ENCODE measurements around the gene SFXN5.

DNA sequence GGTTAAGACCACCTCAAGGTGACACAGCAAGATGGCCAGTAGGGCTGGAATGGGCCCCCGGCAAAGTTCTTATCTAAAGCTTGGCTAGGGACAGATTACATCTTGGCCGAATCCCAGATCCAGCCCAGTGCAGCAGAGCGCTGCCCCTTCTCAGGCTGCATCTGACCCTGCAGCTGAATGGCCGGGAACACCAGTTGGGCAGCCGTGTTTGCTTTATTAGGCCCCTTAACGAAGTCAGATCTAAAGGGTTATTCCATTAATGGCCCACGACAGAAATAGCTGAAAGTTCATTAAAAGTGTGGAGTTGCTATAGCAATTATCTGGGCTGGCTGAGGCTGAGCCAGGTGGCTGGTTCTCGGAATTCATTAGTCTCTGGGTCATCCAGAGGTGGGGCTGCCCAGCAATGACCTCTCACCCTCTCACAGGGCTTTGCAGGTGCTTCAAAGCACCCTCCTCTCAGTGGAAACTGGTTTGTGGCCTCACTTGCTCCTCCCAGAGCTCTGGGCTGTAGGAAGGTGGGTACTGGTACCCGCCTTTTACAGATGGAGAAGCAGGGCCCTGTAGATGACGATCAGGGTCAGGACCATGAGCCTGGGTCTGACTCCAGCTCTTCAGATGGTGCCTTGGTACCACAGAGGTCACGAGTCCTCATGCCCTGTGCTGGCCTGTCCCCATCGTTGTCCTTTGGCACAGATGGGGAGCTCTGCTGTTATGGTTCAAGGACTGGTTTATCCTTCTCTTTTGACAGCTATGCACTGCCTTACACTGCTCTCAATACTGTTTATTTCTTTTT lies 85.4 kb downstream of the SFXN5 start:
- TF ChIP-seq, protein P1, sequence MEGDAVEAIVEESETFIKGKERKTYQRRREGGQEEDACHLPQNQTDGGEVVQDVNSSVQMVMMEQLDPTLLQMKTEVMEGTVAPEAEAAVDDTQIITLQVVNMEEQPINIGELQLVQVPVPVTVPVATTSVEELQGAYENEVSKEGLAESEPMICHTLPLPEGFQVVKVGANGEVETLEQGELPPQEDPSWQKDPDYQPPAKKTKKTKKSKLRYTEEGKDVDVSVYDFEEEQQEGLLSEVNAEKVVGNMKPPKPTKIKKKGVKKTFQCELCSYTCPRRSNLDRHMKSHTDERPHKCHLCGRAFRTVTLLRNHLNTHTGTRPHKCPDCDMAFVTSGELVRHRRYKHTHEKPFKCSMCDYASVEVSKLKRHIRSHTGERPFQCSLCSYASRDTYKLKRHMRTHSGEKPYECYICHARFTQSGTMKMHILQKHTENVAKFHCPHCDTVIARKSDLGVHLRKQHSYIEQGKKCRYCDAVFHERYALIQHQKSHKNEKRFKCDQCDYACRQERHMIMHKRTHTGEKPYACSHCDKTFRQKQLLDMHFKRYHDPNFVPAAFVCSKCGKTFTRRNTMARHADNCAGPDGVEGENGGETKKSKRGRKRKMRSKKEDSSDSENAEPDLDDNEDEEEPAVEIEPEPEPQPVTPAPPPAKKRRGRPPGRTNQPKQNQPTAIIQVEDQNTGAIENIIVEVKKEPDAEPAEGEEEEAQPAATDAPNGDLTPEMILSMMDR (conservative IDR thresholded peaks at IDR 0.05 in 1 of 2, IDR thresholded peaks at IDR 0.05 in 1 of 2; ENCODE audit: extremely low read depth in 1 of 2, insufficient read depth in 1 of 2, low read depth in 1 of 2, low read length in 2 of 2): no peak
- TF ChIP-seq EZH2 (IDR thresholded peaks at IDR 0.05; ENCODE audit: borderline replicate concordance, low read length): no peak
